BLaER1 treated with 17β-estradiol and CSF1 and Interleukin-3, amounts not matched to agents 10 nM and 100 nM (cell line): ENCODE results near the gene RFX1.
"Not testable (repeated sequence)": the region's sequence is repeated elsewhere in the genome, so short reads cannot be mapped to it uniquely, and the experiment has no call there.

Source experiments
- H3K27ac ChIP-seq, 11 experiments: shearing (Covaris generic); formaldehyde crosslinking; 2 replicates each; pipeline ENCODE4 v1.8.1; 2022
- H3K27me3 ChIP-seq, 11 experiments: shearing (Covaris generic); formaldehyde crosslinking; 2 replicates each; pipeline ENCODE4 v1.8.1; 2022
- H3K36me3 ChIP-seq, 11 experiments: shearing (Covaris generic); formaldehyde crosslinking; 2 replicates each; pipeline ENCODE4 v1.8.1; 2022
- H3K4me1 ChIP-seq, 10 experiments: shearing (Covaris generic); formaldehyde crosslinking; 2 replicates each; pipeline ENCODE4 v1.8.1; 2022
- H3K4me2 ChIP-seq, 11 experiments: shearing (Covaris generic); formaldehyde crosslinking; 2 replicates each; pipeline ENCODE4 v1.8.1; 2022
- H3K4me3 ChIP-seq, 10 experiments: shearing (Covaris generic); formaldehyde crosslinking; 2 replicates each; pipeline ENCODE4 v1.8.1; 2022
- H3K9ac ChIP-seq, 11 experiments: shearing (Covaris generic); formaldehyde crosslinking; 2 replicates each; pipeline ENCODE4 v1.8.1; 2022
- H3K9me3 ChIP-seq, 11 experiments: shearing (Covaris generic); formaldehyde crosslinking; replicated peaks in 1 of 11; 2 replicates each; pipeline ENCODE4 v1.8.1; 2022
- H4K20me1 ChIP-seq, 11 experiments: shearing (Covaris generic); formaldehyde crosslinking; 2 replicates each; pipeline ENCODE4 v1.8.1; 2022
- Cebpa-rat ChIP-seq, 11 experiments: shearing (Covaris generic); IDR thresholded peaks; 2 replicates each; pipeline ENCODE4 v1.8.1; 2022

Gene RFX1

GRCh38 chr19:14006085-14006765 lies at the start of gene RFX1:
TSS of gene RFX1 (minus strand) at chr19:14006320. CDS start at chr19:13993843, 12,477 bp downstream.
- Histone ChIP-seq H3K4me2 (peak within 1 kb of the TSS; percentile 80 to 97 (median 92)), H3K27ac (peak within 1 kb of the TSS; percentile 87 to 99 (median 92)), H4K20me1 (no peaks in the 10 kb centered on the region), H3K9ac (peak within 1 kb of the TSS; percentile 89 to 99 (median 93)), H3K27me3 (no peaks in the 10 kb centered on the region), H3K4me3 (peak within 1 kb of the TSS; percentile 58 to 93 (median 78)), H3K4me1 (peaks cover 36 to 57% (median 53%) of the 10 kb centered on the region in 10 experiments), H3K36me3 (no peaks in the 10 kb centered on the region), H3K9me3 (no peaks in the 10 kb centered on the region)
- no peak for TF ChIP-seq Cebpa-rat (IDR thresholded peaks at IDR 0.05)

- Histone ChIP-seq H4K20me1 (peaks cover 0 to 39% (median 0%) of the 10 kb centered on the region in 11 experiments; a peak in 7 of 22 replicates), H3K4me3 (no peak overlapping the region), H3K27ac (no peak overlapping the region), H3K4me2 (no peak overlapping the region), H3K27me3 (peaks cover 37 to 69% (median 51%) of the 10 kb centered on the region in 11 experiments), H3K36me3 (peaks cover 0 to 26% (median 9%) of the 10 kb centered on the region in 11 experiments; a peak in 11 of 22 replicates), H3K9ac (no peak overlapping the region), H3K4me1 (peaks cover 9 to 19% (median 13%) of the 10 kb centered on the region in 10 experiments; a peak in 18 of 20 replicates), H3K9me3 (no peaks in the 10 kb centered on the region)
- TF ChIP-seq Cebpa-rat (IDR thresholded peaks at IDR 0.05), result no peak
These were observed 49.3 kb upstream of the RFX1 start for GRCh38 chr19:14055396-14055795.

GRCh38 chr19:14054721-14055120 lies 48.6 kb upstream of the RFX1 start:
- peaks cover 0 to 32% (median 11%) of the 10 kb centered on the region in 11 experiments; a peak in 11 of 22 replicates for H3K36me3 ChIP-seq
- no peak overlapping the region for H3K27ac ChIP-seq
- H3K4me1 ChIP-seq, result peaks cover 9 to 18% (median 12%) of the 10 kb centered on the region in 10 experiments; a peak in 18 of 20 replicates
- no peaks in the 10 kb centered on the region for H3K9me3 ChIP-seq
- no peak overlapping the region for H3K9ac ChIP-seq
- H4K20me1 ChIP-seq, result peaks cover 0 to 39% (median 0%) of the 10 kb centered on the region in 11 experiments; a peak in 7 of 22 replicates
- TF ChIP-seq Cebpa-rat (IDR thresholded peaks at IDR 0.05), result no peak
- no peak overlapping the region for H3K4me2 ChIP-seq
- peaks cover 37 to 64% (median 51%) of the 10 kb centered on the region in 11 experiments for H3K27me3 ChIP-seq
- H3K4me3 ChIP-seq, result no peak overlapping the region

GRCh38 chr19:14054099-14054498 lies 48.0 kb upstream of the RFX1 start:
- Histone ChIP-seq H3K36me3 (peaks cover 0 to 34% (median 12%) of the 10 kb centered on the region in 11 experiments; a peak in 12 of 22 replicates), H3K27ac (no peak overlapping the region), H3K9ac (no peak overlapping the region), H3K9me3 (no peaks in the 10 kb centered on the region), H3K27me3 (peaks cover 35 to 58% (median 45%) of the 10 kb centered on the region in 11 experiments), H4K20me1 (peaks cover 0 to 39% (median 0%) of the 10 kb centered on the region in 11 experiments; a peak in 7 of 22 replicates), H3K4me1 (peaks cover 8 to 18% (median 10%) of the 10 kb centered on the region in 10 experiments; a peak in 18 of 20 replicates), H3K4me3 (no peak overlapping the region), H3K4me2 (no peak overlapping the region)
- TF ChIP-seq Cebpa-rat (IDR thresholded peaks at IDR 0.05), result no peak

GRCh38 chr19:14053500-14053899 lies 47.4 kb upstream of the RFX1 start:
- Histone ChIP-seq H3K9me3 (peaks cover 0 to 1% (median under 1%) of the 10 kb centered on the region in 11 experiments; a peak in 8 of 22 replicates), H4K20me1 (peaks cover 0 to 39% (median 0%) of the 10 kb centered on the region in 11 experiments; a peak in 6 of 22 replicates), H3K27ac (no peak overlapping the region), H3K9ac (no peak overlapping the region), H3K36me3 (peaks cover 0 to 37% (median 15%) of the 10 kb centered on the region in 11 experiments; a peak in 12 of 22 replicates), H3K4me2 (0 out of 22 replicates have a peak overlapping the region, but pooled peaks of 1 of the 11 experiments have one; percentile 9), H3K4me1 (peaks cover 8 to 15% (median 9%) of the 10 kb centered on the region in 10 experiments; a peak in 18 of 20 replicates), H3K27me3 (peaks cover 29 to 52% (median 39%) of the 10 kb centered on the region in 11 experiments), H3K4me3 (no peak overlapping the region)
- no peak for TF ChIP-seq Cebpa-rat (IDR thresholded peaks at IDR 0.05)

- H3K4me2 ChIP-seq, result no peak overlapping the region
- H3K9me3 ChIP-seq, result peaks cover 0 to 6% (median 4%) of the 10 kb centered on the region in 11 experiments; a peak in 12 of 22 replicates
- H4K20me1 ChIP-seq, result peaks cover 0 to 39% (median 0%) of the 10 kb centered on the region in 11 experiments; a peak in 6 of 22 replicates
- no peak overlapping the region for H3K4me3 ChIP-seq
- H3K27me3 ChIP-seq, result peaks cover 25 to 47% (median 35%) of the 10 kb centered on the region in 11 experiments
- H3K27ac ChIP-seq, result no peak overlapping the region
- TF ChIP-seq Cebpa-rat (IDR thresholded peaks at IDR 0.05), result no peak
- peaks cover 3 to 10% (median 4%) of the 10 kb centered on the region in 10 experiments; a peak in 18 of 20 replicates for H3K4me1 ChIP-seq
- H3K9ac ChIP-seq, result no peak overlapping the region
- H3K36me3 ChIP-seq, result peaks cover 0 to 40% (median 20%) of the 10 kb centered on the region in 11 experiments; a peak in 13 of 22 replicates
These were observed 46.9 kb upstream of the RFX1 start for GRCh38 chr19:14053032-14053431.

- H4K20me1 ChIP-seq, result peaks cover 0 to 39% (median 0%) of the 10 kb centered on the region in 11 experiments; a peak in 6 of 22 replicates
These were observed 46.4 kb upstream of the RFX1 start for GRCh38 chr19:14052470-14052869.

GRCh38 chr19:14051980-14052379 lies 45.9 kb upstream of the RFX1 start:
- Histone ChIP-seq H3K36me3 (peaks cover 0 to 40% (median 21%) of the 10 kb centered on the region in 11 experiments; a peak in 13 of 22 replicates), H3K4me1 (peaks cover 5 to 12% (median 6%) of the 10 kb centered on the region in 10 experiments; a peak in 19 of 20 replicates), H3K4me3 (no peak overlapping the region), H3K9me3 (peaks cover 0 to 10% (median 4%) of the 10 kb centered on the region in 11 experiments; a peak in 12 of 22 replicates), H3K27ac (no peak overlapping the region), H3K9ac (no peak overlapping the region), H3K4me2 (no peak overlapping the region), H3K27me3 (peaks cover 15 to 37% (median 24%) of the 10 kb centered on the region in 11 experiments), H4K20me1 (peaks cover 0 to 39% (median 0%) of the 10 kb centered on the region in 11 experiments; a peak in 6 of 22 replicates)
- no peak for TF ChIP-seq Cebpa-rat (IDR thresholded peaks at IDR 0.05)

More at GRCh38 chr19:14052470-14052869, 46.4 kb upstream of the RFX1 start:
- H3K4me2 ChIP-seq, result no peak overlapping the region
- H3K9me3 ChIP-seq, result peaks cover 0 to 10% (median 4%) of the 10 kb centered on the region in 11 experiments; a peak in 12 of 22 replicates
- peaks cover 0 to 7% (median 1%) of the 10 kb centered on the region in 10 experiments; a peak in 15 of 20 replicates for H3K4me1 ChIP-seq
- no peak overlapping the region for H3K4me3 ChIP-seq
- H3K36me3 ChIP-seq, result peaks cover 0 to 40% (median 21%) of the 10 kb centered on the region in 11 experiments; a peak in 13 of 22 replicates
- TF ChIP-seq Cebpa-rat (IDR thresholded peaks at IDR 0.05), result no peak
- no peak overlapping the region for H3K9ac ChIP-seq
- no peak overlapping the region for H3K27ac ChIP-seq
- peaks cover 19 to 42% (median 29%) of the 10 kb centered on the region in 11 experiments for H3K27me3 ChIP-seq

GRCh38 chr19:14050961-14051360 lies 44.8 kb upstream of the RFX1 start:
- H3K27ac ChIP-seq, H3K9ac ChIP-seq, H3K4me3 ChIP-seq, H3K4me2 ChIP-seq: not testable (repeated sequence)
- Histone ChIP-seq H3K36me3 (peaks cover 0 to 40% (median 21%) of the 10 kb centered on the region in 11 experiments; a peak in 13 of 22 replicates), H3K4me1 (peaks cover 15 to 22% (median 16%) of the 10 kb centered on the region in 10 experiments), H3K27me3 (peaks cover 4 to 32% (median 14%) of the 10 kb centered on the region in 11 experiments; a peak in 20 of 22 replicates), H3K9me3 (peaks cover 0 to 10% (median 4%) of the 10 kb centered on the region in 11 experiments; a peak in 12 of 22 replicates), H4K20me1 (peaks cover 0 to 46% (median 0%) of the 10 kb centered on the region in 11 experiments; a peak in 7 of 22 replicates)
